GM21717 (cell line): ENCODE measurements around the gene SDK2.

Source experiments
- ATAC-seq: cut with Tn5 transposase; IDR thresholded peaks from one replicate; pipeline ENCODE4 v1.9.1; 2021; ENCODE audit warnings: mild to moderate bottlenecking, moderate library complexity; ENCODE audit not compliant: unreplicated experiment

SDK2 gene

DNA sequence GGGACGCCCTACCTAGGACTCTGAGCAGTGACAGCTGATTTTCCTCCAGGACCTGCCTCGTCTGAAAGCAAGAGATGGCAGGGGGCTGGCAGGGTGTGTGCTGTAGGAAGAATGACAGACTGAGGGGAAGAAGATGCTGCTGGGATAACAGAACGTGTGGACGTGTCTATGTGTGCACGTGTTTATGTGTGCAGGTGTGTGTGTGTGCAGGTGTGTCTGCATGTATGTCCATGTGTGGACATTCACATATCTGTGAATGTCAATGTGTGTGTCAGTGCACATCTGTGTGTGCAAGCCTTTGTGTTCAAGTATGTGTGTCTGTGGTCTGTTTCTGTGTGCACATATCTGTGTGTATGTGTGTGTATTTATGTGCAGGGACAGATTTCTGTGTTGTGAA is 132.5 kb downstream of the SDK2 start:
- no peak for ATAC-seq

DNA sequence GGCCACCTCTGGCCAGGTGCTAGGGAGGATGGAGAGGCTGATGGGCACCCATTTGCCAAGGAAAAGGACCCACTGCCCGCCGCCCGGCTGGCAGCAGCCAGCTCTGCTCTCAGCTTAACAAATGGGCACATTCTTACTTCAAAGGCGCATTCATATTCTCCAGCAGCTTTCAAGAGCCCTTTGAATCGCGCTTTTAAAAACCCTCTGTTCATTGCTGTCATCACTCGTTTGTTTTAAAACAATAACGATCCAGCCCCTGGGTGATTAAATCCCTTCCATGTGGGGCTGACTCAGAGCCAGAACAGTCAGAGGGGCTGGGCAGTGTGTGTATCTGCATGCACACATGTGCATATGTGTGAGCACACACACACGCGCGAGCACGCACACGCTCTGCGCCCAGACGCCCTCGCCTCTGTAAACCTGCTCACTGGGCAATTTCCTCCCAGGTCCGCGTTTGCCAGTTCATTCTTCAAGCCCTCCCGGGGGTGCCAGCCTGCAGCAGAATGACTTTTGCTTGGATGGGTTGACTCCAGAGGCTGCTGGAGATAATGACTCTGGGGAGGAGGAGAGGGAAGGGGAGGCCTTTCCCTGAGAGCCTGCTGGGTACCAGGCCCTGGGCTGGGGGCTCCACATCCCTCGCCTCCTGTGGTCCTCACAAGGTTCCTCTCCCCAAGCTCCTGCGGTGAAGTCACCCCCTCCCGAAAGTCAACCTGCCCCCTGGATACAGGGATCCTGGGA is 133.1 kb downstream of the SDK2 start:
- ATAC-seq: no peak

DNA sequence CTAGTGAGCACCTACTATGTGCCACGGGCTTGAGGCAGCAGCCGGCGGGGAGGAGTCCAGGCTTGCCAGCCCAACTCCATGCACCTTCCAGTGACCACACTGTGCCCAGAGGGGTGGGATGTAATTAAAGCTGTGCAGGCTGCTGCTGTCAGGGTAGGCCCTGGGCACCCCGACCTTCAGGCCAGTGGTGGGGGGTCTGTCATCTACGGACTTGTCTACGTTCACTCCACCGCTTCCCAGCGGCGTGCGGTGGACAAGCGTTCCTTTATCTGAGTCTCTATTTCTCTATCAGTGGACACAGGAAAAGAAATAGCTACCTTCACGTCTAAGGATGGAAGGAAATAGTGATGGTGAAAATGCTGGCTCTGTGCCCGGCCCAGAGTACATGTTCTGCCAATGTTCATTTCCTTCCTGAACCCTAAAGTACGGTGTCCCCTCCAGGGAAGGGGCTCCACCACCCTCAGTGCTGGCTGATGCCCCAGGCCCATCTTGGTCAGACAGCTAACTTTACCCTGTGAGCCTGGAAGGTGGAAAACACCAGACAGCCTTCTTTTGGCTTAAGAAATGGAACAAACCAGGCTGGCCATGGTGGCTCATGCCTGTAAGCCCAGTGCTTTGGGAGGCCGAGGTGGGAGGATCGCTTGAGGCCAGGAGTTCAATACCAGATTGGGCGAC is 135.2 kb downstream of the SDK2 start:
- ATAC-seq: no peak

GRCh38 chr17:73508057-73508930 is 136.0 kb downstream of the SDK2 start:
- no peak for ATAC-seq

DNA sequence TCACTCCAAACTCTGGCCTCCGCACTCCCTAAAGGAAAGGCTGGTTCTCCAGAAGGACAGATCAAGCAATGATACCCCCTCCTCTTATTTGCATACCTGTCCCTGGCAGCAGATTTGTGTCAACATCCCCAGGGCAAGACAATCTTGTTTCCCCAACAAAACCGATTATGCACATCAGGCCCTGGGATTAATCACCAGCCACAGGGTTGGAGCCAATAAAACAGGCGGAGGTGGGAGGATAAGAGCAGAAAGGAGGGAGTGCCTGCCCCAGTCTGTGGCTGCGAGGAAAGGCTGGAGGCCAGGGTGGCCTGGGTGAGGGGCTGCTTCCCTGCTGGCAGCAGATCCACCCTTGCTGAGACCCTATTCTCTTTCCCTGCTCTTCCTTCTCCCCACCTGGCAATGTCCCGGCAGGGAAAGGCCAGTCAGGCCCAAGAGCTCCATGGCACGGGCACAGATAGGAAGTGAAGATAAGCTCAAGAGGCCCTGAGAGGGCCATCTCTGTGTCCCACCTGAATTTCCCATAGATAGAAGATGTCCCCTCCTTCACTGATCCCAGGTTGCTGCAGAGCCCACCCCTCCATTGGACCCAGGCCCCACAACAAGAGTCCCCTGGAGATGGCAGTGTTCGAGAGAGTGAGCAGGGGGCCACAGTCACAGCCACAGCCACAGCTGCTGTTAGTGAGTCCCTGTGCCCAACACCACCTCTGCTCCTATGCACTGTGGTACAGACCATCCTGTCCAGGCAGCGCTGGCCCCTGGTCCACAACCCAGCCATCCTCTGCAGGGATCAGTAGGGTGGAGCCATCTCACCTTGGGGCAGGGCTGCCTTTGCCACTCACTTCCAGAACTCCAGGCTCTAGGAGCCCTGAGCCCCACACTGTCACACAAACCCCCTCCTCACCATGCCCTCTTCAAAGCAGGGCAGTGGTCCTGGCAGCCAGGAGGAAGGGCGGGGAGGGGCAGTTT is 137.5 kb downstream of the SDK2 start:
- no peak for ATAC-seq

- no peak for ATAC-seq
These were observed 140.7 kb downstream of the SDK2 start for GRCh38 chr17:73503560-73503959.

GRCh38 chr17:73500414-73500999 is 143.7 kb downstream of the SDK2 start:
- ATAC-seq: no peak

DNA sequence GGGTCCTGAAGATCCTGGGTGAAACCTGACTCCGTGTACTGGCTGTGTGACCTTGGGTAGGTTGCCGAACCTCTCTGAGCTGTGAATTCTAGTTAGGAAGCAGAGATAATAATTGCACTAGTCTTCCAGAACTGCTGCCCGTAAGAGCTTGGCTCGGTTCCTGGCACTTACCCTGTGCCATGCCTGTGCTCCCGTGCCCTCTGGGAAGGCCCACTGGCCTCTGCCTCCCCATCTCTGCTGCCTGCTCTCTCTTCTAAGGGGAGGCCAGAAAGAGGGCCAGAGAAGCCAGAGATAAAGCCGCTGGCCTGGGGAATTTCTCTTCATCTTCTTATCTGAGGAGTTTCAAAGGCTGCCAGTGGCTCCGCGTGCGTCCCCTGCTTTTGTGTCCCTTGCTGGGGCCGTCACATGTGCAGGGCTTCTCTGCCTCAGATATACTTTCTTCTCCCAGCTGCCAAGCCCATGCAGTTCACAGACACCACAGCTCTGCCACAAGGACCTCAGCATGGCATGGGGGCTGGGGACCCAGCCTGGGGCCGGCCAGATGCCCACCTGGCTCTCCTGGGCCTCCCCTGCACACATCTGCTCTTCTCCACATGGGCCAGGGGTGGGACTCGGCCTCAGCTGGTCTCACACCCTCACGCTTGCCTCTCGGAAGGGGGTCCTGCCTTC is 145.2 kb downstream of the SDK2 start:
- ATAC-seq: no peak

- no peak for ATAC-seq
These were observed 146.1 kb downstream of the SDK2 start for GRCh38 chr17:73498176-73498575.

GRCh38 chr17:73497721-73498120 is 146.5 kb downstream of the SDK2 start:
- ATAC-seq: no peak

GRCh38 chr17:73496232-73496631 is 148.0 kb downstream of the SDK2 start:
- no peak for ATAC-seq

DNA sequence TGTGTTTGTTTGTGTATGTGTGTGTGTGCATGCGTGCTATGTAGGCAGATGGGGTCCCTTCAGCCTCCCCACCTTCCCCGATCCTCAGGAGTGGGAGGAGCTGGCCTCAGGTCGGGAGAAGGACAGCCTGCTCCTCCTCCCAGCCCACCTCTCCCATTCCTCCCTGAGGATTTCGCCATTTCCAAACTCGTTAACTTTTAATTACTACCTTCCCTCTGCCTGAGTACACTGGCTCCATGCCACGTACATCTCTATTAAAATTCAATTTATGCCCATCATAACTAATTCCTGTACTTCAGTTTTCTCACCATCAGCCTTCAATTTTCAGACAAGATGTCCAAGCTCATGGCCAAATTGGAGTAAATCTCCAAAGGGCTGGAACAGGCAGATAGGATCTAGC is 148.6 kb downstream of the SDK2 start:
- no peak for ATAC-seq

- no peak for ATAC-seq
These were observed 149.3 kb downstream of the SDK2 start for GRCh38 chr17:73494950-73495349.

DNA sequence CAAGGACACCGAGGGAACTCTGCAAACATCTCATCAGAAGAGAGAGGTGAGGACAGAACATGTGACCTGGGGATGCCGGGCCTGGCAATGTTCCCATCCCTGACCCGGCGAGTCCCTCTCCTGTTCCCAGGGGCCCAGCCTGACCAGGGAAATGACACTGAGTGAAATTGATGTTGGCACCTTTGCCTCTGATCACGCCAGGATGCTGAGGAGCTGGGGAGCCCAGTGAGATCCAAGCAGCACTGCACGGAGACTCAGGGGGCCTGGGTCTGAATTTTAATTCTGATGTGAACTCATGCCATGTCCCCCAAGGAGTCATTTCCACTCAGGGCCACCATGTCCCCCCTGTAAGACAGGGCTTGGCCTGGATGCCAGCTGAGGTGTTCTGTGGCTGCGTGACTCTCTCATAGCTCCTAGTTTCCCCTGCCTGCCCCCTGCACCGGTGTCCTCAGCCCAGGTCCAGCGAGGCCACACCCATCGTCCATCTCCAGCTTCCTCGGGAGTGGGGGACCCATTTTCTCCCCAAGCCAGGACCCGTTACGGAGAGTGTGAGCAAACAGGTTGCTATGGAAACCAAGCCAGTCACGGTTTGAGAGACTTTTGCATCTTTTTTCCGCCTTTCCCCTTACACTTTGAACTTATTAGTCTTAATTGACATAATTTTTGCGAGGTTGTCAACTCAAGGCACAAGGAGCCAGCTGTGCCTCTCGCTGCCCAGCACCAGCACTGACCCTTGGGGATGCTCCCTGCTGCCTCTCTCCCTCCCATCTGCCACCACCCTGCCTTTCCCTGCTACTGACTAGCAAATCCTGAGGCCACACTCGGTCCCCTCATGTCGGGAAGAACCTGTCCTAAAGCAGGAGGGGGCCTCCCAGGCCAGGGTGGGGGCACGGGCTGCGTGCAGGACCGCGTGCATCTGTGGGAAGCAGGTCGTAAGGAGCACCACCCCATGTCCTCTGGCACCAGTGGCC is 150.0 kb downstream of the SDK2 start:
- ATAC-seq: no peak

DNA sequence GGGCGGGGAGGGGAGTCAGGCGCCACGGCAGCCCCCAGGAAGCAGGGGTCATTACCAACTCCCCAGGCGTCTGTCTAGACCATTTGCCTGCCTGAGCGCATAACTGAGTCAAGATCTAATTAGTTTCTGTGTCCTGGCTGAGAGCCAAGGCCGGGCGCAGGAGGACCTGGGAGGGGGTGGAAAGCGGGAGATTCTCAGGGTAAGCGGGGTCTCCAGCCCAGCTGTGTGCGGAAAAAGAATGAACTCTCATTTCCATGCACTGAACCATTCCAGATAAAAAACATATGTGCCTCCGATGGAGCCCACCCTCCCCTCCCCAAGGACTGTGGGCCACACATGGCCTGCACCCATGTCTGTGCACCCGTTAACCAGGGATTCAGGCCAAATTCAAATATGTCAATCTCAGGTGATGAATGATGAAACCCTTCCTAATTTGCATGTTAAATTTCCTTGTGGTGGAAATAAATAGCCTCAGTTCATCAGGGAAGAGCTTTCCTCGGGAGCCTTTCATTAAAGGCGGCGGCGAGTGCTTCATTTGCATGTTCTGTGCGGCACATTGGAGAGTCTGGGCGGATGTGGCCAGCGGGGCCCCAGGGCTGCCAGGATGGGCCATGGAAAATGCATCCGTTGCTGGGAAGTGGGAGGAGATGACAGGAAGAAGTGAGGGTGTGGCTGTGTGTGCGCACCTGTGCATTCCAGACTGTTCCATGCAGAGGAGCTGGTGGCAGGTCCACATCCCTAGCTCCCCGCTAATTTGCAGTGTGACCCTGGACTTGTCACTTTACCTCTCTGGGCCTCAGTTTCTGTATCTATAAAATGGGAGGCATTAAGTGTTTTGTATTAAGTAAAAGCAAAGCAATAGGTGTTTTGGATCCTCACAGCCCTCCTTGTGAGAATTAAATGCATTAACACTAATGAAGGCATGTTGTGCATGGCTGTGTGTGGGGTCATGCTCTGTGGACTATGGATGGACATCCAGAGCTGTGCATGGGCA is 151.1 kb downstream of the SDK2 start:
- ATAC-seq: no peak

DNA sequence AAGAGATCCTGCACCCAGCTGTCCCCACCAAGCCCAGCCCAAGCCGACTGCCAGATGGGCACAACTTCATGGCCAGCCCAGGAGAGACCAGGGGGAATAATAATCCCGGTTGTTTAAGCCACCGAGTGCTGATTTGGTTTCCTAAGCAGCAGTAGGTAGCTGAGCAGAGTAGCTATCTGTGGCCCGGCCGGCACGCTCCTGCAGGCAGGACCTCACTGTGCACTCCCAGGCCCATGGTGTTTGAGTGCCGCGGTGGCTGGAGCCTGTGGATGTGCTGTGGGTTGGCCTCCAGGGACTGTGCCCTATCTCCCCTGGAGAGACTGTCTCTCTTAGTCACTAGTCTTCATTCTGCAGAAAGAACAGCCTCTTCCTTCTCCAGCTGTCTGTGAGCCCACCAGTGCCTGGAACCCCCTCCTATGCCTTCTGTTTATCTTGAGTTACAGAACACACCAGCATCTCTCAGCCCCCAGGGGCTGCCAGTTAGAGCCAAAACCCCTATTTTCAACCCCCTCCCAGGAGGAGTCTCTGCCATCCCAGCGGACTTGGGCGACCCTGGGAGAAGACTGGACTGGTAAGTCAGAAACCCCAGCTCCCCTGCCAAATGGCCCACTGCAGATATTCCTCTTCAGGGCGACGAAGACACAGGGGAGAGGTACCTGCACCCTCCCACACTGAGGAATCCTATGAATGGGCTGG is 152.0 kb downstream of the SDK2 start:
- ATAC-seq: no peak

DNA sequence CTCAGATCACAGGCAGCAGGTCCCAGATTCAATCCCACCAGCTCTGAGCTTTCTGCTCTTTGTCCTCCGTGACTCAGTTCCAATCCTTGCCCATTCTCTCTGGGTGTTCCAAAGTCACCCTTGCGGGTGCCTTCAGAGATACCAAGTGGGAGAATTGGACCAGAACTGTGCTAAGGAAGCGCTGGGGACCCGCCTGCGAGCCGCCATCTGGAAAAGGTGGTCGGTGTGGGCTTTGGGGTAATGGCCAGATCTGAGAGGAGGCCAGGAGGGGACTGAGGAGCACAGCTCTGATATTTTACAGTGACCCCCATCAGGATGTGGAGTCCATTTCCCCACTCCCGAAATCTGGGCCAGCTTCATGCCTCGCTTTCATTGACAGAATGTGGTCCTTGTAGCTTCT is 152.6 kb downstream of the SDK2 start:
- no peak for ATAC-seq
